Tibial nerve (tissue), 4 donors: ENCODE measurements around the gene KIF21A. TPM values are rescaled to one million over a fixed set of nuclear protein-coding genes. Genes with fewer than 3 reads are reported as not detected.

Source experiments
- DNase-seq, 2 donors: peaks; one replicate each; pipeline ENCODE4 v3.0.0-alpha.2; 2019; ENCODE audit warnings: low spot score in 2 of 2
- H3K27ac ChIP-seq, 4 donors: fragments of 200-600 bp; sonication (generic) in 3 of 4; one replicate each; pipeline ENCODE4 v1.5.1; 2017 to 2019; ENCODE audit warnings: mild to moderate bottlenecking in 1 of 4
- H3K27me3 ChIP-seq, 2 donors: fragments of 200-600 bp; sonication (generic) in 1 of 2; one replicate each; pipeline versions ENCODE4 v1.5.1 to v1.6.0; 2017 to 2019
- H3K36me3 ChIP-seq, 3 donors: fragments of 200-600 bp; sonication (generic); one replicate each; pipeline ENCODE4 v1.5.1; 2018 to 2019
- H3K4me1 ChIP-seq, 4 donors: fragments of 200-600 bp; sonication (generic) in 3 of 4; one replicate each; pipeline ENCODE4 v1.5.1; 2017 to 2019
- H3K4me3 ChIP-seq, 4 donors: fragments of 200-600 bp; sonication (generic) in 3 of 4; one replicate each; pipeline ENCODE4 v1.5.1; 2017 to 2019; ENCODE audit warnings: mild to moderate bottlenecking in 1 of 4, moderate library complexity in 1 of 4
- H3K9me3 ChIP-seq, 4 donors: fragments of 200-600 bp; sonication (generic) in 3 of 4; one replicate each; pipeline ENCODE4 v1.5.1; 2017 to 2019
- CTCF ChIP-seq, 5 experiments: fragments of 200-600 bp in 3 of 5; fragments of 450-650 bp in 2 of 5; sonication (generic) in 3 of 5; IDR thresholded peaks; one replicate each; pipeline ENCODE4 v1.5.1; 2016 to 2019; ENCODE audit warnings: antibody characterized with exemption in 5 of 5, mild to moderate bottlenecking in 3 of 5, moderate library complexity in 2 of 5
- EP300 ChIP-seq, 2 donors: sonication (generic); formaldehyde crosslinking; IDR thresholded peaks; one replicate each; pipeline ENCODE4 v1.6.1; 2017; ENCODE audit warnings: antibody characterized with exemption in 2 of 2, mild to moderate bottlenecking in 1 of 2
- POLR2A ChIP-seq, 2 donors: fragments of 450-650 bp; IDR thresholded peaks; one replicate each; pipeline ENCODE4 v1.6.1; 2017; ENCODE audit warnings: antibody characterized with exemption in 2 of 2, mild to moderate bottlenecking in 2 of 2, moderate library complexity in 2 of 2
- WGBS, 2 donors: methylation state at CpG; one replicate each; pipeline ENCODE4 v1.1.5; 2018; 5-methylcytosine and 5-hydroxymethylcytosine counted together
- total RNA-seq, 4 donors: library from RNA; depleted of rRNA; stranded (reverse); fragments of >200 nt; gene quantifications; one replicate each; pipeline ENCODE4 v1.1.0, GENCODE V29; 2016

The KIF21A gene
- 10 to 100 TPM; 13.5 to 56.6 (median 30.2) TPM for total RNA-seq

- H3K4me1 ChIP-seq: peaks cover 0 to 20% (median 16%) of the 10 kb centered on the region in 4 donors
- no peaks in the 10 kb centered on the region for H3K27me3 ChIP-seq
- TF ChIP-seq CTCF (IDR thresholded peaks at IDR 0.05) (peak; percentile 70 to 92 (median 83)), POLR2A (IDR thresholded peaks at IDR 0.05) (peak; percentile 20 to 65), EP300 (IDR thresholded peaks at IDR 0.05) (peak in 1 of 2 donors; percentile 74)
- peak within 1 kb of the TSS; percentile 79 to 93 (median 86) for H3K27ac ChIP-seq
- H3K36me3 ChIP-seq: no peaks in the 10 kb centered on the region
- WGBS, 2 donors: 1% methylated on average over 8 to 38 of the region's 72 CpGs
- peak within 1 kb of the TSS; percentile 59 to 83 (median 76) for H3K4me3 ChIP-seq
- H3K9me3 ChIP-seq: no peaks in the 10 kb centered on the region
- DNase-seq: peak; percentile 59 to 66
Observed at GRCh38 chr12:39443081-39443928, at the start of gene KIF21A. TSS of gene KIF21A (minus strand) at chr12:39443120. CDS start at chr12:39442970, 150 bp downstream.

- no peak overlapping the region for H3K27ac ChIP-seq
- DNase-seq: no peak
- 69 to 82% methylated on average over 1 of the region's 1 CpG for WGBS, 2 donors
- no peak for TF ChIP-seq POLR2A (IDR thresholded peaks at IDR 0.05)
- TF ChIP-seq CTCF (IDR thresholded peaks at IDR 0.05): no peak
- TF ChIP-seq EP300 (IDR thresholded peaks at IDR 0.05): no peak
- no peaks in the 10 kb centered on the region for H3K27me3 ChIP-seq
- H3K4me1 ChIP-seq: no peaks in the 10 kb centered on the region
- H3K36me3 ChIP-seq: no peaks in the 10 kb centered on the region
- no peaks in the 10 kb centered on the region for H3K9me3 ChIP-seq
- H3K4me3 ChIP-seq: no peak overlapping the region
Observed at GRCh38 chr12:39490500-39491282, 47.8 kb upstream of the KIF21A start.

- 90 to 94% methylated on average over 7 of the region's 7 CpGs for WGBS, 2 donors
- no peaks in the 10 kb centered on the region for H3K36me3 ChIP-seq
- DNase-seq: no peak
- H3K4me1 ChIP-seq: no peaks in the 10 kb centered on the region
- H3K27me3 ChIP-seq: no peaks in the 10 kb centered on the region
- H3K27ac ChIP-seq: no peak overlapping the region
- no peak overlapping the region for H3K4me3 ChIP-seq
- H3K9me3 ChIP-seq: no peaks in the 10 kb centered on the region
- TF ChIP-seq CTCF (IDR thresholded peaks at IDR 0.05): no peak
- no peak for TF ChIP-seq POLR2A (IDR thresholded peaks at IDR 0.05)
- TF ChIP-seq EP300 (IDR thresholded peaks at IDR 0.05): no peak
Observed at GRCh38 chr12:39483597-39483996, 40.7 kb upstream of the KIF21A start.

- DNase-seq: no peak
- Histone ChIP-seq H3K27me3 (no peaks in the 10 kb centered on the region), H3K36me3 (no peaks in the 10 kb centered on the region), H3K4me1 (no peaks in the 10 kb centered on the region), H3K27ac (no peak overlapping the region), H3K4me3 (no peak overlapping the region), H3K9me3 (no peaks in the 10 kb centered on the region)
- no peak for TF ChIP-seq CTCF (IDR thresholded peaks at IDR 0.05)
- 79 to 85% methylated on average over 4 of the region's 4 CpGs for WGBS, 2 donors
Observed at GRCh38 chr12:39483042-39483441, 40.1 kb upstream of the KIF21A start.

- no peak for DNase-seq
- TF ChIP-seq EP300 (IDR thresholded peaks at IDR 0.05): no peak
- no peak for TF ChIP-seq CTCF (IDR thresholded peaks at IDR 0.05)
- no peak for TF ChIP-seq POLR2A (IDR thresholded peaks at IDR 0.05)
- Histone ChIP-seq H3K27ac (no peak overlapping the region), H3K9me3 (peaks cover 0 to 13% (median 0%) of the 10 kb centered on the region in 4 donors), H3K36me3 (no peaks in the 10 kb centered on the region), H3K27me3 (no peaks in the 10 kb centered on the region), H3K4me3 (no peak overlapping the region), H3K4me1 (no peaks in the 10 kb centered on the region)
- WGBS, 2 donors: 77 to 84% methylated on average over 5 of the region's 5 CpGs
Observed at GRCh38 chr12:39476894-39477293, 34.0 kb upstream of the KIF21A start.
